Measurements from ENCODE around the gene SELENOO.

SELENOO gene, protein sequence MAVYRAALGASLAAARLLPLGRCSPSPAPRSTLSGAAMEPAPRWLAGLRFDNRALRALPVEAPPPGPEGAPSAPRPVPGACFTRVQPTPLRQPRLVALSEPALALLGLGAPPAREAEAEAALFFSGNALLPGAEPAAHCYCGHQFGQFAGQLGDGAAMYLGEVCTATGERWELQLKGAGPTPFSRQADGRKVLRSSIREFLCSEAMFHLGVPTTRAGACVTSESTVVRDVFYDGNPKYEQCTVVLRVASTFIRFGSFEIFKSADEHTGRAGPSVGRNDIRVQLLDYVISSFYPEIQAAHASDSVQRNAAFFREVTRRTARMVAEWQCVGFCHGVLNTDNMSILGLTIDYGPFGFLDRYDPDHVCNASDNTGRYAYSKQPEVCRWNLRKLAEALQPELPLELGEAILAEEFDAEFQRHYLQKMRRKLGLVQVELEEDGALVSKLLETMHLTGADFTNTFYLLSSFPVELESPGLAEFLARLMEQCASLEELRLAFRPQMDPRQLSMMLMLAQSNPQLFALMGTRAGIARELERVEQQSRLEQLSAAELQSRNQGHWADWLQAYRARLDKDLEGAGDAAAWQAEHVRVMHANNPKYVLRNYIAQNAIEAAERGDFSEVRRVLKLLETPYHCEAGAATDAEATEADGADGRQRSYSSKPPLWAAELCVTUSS

DNA sequence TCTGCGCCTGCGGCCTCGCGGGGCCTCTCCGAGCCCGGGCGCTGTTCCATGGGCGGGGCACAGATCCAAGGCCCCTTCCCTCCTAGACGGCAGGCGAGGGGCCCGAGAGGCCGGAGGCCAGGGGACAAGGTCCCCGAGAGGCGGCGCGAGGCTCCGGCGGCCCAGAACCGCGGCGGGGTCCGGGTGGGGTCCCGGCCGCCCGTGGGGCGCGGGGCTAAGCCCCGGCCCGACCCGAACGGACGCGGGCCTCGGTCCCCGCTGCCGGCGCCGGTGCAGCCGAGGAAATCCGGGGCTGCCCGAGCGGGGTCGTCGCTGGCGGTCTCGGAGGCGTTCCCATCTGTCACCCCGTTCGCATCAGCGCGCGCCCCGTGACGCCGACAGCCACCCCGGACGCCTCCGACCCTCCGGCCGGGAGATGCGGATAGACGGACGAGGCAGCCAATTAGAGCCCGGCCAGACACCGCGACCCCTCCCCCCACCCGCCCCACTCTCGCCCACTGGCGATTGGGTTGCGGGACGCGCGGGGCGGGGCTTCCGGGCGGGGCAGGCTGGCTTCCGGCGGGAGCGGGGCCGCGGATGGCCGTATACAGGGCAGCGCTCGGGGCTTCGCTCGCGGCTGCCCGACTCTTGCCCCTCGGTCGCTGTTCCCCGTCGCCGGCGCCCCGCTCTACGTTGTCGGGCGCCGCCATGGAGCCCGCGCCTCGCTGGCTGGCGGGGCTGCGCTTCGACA lies at the start of gene SELENOO:
TSS of gene SELENOO (plus strand) at position 551 of the 730 bp plus-strand sequence. CDS start at position 577, 26 bp downstream.
- H3K4me3 ChIP-seq (ENCODE audit: control insufficient read depth, low read depth, low read length): peak within 1 kb of the TSS; percentile 86

GRCh38 chr22:50151571-50152537 lies 49.0 kb upstream of the SELENOO start:
- TF ChIP-seq, protein P1, sequence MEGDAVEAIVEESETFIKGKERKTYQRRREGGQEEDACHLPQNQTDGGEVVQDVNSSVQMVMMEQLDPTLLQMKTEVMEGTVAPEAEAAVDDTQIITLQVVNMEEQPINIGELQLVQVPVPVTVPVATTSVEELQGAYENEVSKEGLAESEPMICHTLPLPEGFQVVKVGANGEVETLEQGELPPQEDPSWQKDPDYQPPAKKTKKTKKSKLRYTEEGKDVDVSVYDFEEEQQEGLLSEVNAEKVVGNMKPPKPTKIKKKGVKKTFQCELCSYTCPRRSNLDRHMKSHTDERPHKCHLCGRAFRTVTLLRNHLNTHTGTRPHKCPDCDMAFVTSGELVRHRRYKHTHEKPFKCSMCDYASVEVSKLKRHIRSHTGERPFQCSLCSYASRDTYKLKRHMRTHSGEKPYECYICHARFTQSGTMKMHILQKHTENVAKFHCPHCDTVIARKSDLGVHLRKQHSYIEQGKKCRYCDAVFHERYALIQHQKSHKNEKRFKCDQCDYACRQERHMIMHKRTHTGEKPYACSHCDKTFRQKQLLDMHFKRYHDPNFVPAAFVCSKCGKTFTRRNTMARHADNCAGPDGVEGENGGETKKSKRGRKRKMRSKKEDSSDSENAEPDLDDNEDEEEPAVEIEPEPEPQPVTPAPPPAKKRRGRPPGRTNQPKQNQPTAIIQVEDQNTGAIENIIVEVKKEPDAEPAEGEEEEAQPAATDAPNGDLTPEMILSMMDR (IDR thresholded peaks at IDR 0.05; ENCODE audit: control insufficient read depth, insufficient read depth, low read depth, low read length, missing control alignments): no peak

More for the DNA sequence above, at the start of gene SELENOO:
- DNase-seq (ENCODE audit: low read depth): peak; percentile 24
- TF ChIP-seq, protein P1 (IDR thresholded peaks at IDR 0.05; ENCODE audit: control insufficient read depth, insufficient read depth, low read depth, low read length, missing control alignments): no peak

DNA sequence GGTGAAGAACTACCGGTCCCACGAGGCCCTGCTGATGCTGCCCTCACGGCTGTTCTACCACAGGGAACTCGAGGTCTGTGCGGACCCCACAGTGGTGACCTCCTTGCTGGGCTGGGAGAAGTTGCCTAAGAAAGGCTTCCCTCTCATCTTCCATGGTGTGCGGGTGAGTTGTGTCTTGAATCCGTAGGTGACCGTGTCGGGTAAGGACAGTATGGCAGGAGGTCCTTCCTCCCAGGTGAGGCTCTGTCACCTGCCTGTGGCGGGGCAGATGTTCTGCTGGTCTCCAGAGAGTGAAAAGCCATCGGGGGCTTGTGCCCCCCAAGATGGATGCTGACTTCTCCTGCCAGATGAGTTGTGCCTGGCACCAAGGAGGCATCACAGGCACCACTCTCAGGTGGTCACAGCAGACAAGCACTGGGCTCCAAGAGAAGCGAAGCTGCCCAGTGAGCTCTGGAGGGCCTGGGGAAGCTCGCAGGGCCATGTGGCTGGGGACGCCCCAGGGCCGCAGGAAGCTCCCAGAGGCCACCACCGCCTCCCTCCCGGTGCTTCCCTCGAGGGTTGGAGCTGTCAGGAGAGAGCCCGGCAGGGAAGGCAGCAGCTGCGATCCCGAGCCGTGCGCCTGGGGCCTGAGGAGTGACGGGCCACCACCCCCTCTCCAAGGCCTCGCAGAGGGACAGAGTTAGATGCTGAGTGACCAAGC lies 47.6 kb upstream of the SELENOO start:
- no peak overlapping the region for H3K4me3 ChIP-seq (ENCODE audit: control insufficient read depth, low read depth, low read length)
- no peak for DNase-seq (ENCODE audit: low read depth)
- TF ChIP-seq, protein P1 (IDR thresholded peaks at IDR 0.05; ENCODE audit: control insufficient read depth, insufficient read depth, low read depth, low read length, missing control alignments): no peak

More at GRCh38 chr22:50151571-50152537, 49.0 kb upstream of the SELENOO start:
- no peak for DNase-seq (ENCODE audit: low read depth)
- no peak overlapping the region for H3K4me3 ChIP-seq (ENCODE audit: control insufficient read depth, low read depth, low read length)

- DNase-seq (ENCODE audit: low read depth): no peak
- TF ChIP-seq, protein P1 (IDR thresholded peaks at IDR 0.05; ENCODE audit: control insufficient read depth, insufficient read depth, low read depth, low read length, missing control alignments): no peak
- no peak overlapping the region for H3K4me3 ChIP-seq (ENCODE audit: control insufficient read depth, low read depth, low read length)
These were observed 47.1 kb upstream of the SELENOO start for GRCh38 chr22:50153756-50154140.

DNA sequence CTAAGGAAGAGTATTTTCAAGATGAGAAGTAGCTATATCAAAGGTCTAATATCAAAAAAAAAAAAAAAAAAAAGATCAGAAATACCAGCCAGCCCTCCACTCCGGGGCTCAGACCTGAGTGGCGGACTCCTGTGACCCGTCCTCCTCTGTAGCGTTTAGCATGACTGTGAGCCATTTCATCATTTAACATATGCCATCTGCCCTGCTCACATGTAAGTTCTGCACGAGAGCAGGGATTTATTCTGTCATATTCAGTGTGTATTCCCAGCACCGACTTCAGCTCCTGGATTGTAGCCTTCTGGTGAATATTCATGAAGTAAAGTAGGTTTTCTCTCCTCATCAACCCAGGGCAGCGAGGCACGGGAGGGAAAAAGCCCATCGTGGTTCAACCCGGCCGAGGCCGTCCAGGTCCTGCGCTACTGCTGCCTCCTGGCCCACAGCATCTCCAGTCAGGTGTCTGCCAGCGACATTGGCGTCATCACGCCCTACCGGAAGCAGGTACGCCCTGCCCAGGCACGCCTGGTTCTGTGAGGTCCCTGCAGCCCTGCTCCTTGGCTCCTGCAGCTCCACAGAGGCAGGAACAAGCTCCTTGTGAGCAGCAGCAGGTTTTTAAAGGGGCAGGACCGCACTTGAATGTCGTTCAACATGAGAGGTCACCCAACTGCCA lies 43.0 kb upstream of the SELENOO start:
- TF ChIP-seq, protein P1 (IDR thresholded peaks at IDR 0.05; ENCODE audit: control insufficient read depth, insufficient read depth, low read depth, low read length, missing control alignments): no peak
- DNase-seq (ENCODE audit: low read depth): no peak
- no peak overlapping the region for H3K4me3 ChIP-seq (ENCODE audit: control insufficient read depth, low read depth, low read length)
